ENCODE results near the gene PMPCA. TPM values are rescaled to one million over a fixed set of nuclear protein-coding genes. Genes with fewer than 3 reads are reported as not detected.
A peak's percentile ranks its signal among the peaks of the same experiment; 100 is the strongest.

PMPCA gene
- total and polyA plus RNA-seq, 11 donors: 61.5 to 81.8 (median 73.6) TPM

DNA sequence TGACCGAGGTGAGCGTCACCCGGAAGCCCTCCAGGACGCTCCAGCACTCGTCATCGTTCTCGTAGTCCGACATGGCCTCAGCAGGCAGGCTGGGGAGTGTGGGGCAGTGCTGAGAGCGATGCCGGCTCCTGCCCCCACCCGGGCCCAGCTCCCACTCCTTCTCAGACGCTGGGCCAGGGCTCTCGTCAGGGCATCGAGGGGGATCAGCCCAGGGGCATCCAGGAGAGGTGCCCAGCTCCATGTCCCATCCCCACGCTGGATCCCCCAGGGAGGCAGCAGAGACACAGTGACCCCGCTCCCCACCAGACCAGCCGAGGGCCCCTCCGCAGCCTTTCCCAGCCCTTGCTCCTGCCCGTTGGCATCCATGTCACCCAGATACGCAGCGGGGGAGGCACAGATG, 38.5 kb upstream of the PMPCA start:
- Histone ChIP-seq H3K27ac (peak overlapping the region in 1 of 12 donors; percentile 55), H3K4me1 (peaks cover 0 to 19% (median 4%) of the 10 kb centered on the region in 12 donors), H3K4me3 (peak overlapping the region in 1 of 12 donors; percentile 63), H3K36me3 (peaks cover 0 to 4% (median 0%) of the 10 kb centered on the region in 9 donors), H3K9me3 (no peaks in the 10 kb centered on the region), H3K27me3 (no peaks in the 10 kb centered on the region)
- DNase-seq (no peak), ATAC-seq (no peak)
- no peak for TF ChIP-seq POLR2A (IDR thresholded peaks at IDR 0.05)
- TF ChIP-seq, protein P1, sequence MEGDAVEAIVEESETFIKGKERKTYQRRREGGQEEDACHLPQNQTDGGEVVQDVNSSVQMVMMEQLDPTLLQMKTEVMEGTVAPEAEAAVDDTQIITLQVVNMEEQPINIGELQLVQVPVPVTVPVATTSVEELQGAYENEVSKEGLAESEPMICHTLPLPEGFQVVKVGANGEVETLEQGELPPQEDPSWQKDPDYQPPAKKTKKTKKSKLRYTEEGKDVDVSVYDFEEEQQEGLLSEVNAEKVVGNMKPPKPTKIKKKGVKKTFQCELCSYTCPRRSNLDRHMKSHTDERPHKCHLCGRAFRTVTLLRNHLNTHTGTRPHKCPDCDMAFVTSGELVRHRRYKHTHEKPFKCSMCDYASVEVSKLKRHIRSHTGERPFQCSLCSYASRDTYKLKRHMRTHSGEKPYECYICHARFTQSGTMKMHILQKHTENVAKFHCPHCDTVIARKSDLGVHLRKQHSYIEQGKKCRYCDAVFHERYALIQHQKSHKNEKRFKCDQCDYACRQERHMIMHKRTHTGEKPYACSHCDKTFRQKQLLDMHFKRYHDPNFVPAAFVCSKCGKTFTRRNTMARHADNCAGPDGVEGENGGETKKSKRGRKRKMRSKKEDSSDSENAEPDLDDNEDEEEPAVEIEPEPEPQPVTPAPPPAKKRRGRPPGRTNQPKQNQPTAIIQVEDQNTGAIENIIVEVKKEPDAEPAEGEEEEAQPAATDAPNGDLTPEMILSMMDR (IDR thresholded peaks at IDR 0.05): no peak
- WGBS, 4 donors: 89 to 90% (median 90%) methylated on average over 21 of the region's 21 CpGs
- intact Hi-C loops (cut with DNase I): no loop called here

GRCh38 chr9:136372561-136373299, 37.7 kb upstream of the PMPCA start:
- intact Hi-C loops (cut with DNase I): no loop called here
- peaks cover 0 to 25% (median 4%) of the 10 kb centered on the region in 12 donors for H3K4me1 ChIP-seq
- peaks cover 0 to 4% (median 0%) of the 10 kb centered on the region in 9 donors for H3K36me3 ChIP-seq
- H3K4me3 ChIP-seq: peak overlapping the region in 9 of 12 donors; percentile 12 to 63 (median 33)
- DNase-seq (peak; percentile 60 to 85 (median 72)), ATAC-seq (peak in 3 of 4 donors; percentile 54 to 72 (median 64))
- peak overlapping the region in 2 of 12 donors; percentile 46 to 77 for H3K27ac ChIP-seq
- WGBS, 4 donors: 34 to 40% (median 38%) methylated on average over 9 to 21 of the region's 21 CpGs
- TF ChIP-seq POLR2A (IDR thresholded peaks at IDR 0.05): no peak
- TF ChIP-seq, protein P1 (IDR thresholded peaks at IDR 0.05): peak in 2 of 12 donors; percentile 14 to 15
- no peaks in the 10 kb centered on the region for H3K27me3 ChIP-seq
- no peaks in the 10 kb centered on the region for H3K9me3 ChIP-seq

DNA sequence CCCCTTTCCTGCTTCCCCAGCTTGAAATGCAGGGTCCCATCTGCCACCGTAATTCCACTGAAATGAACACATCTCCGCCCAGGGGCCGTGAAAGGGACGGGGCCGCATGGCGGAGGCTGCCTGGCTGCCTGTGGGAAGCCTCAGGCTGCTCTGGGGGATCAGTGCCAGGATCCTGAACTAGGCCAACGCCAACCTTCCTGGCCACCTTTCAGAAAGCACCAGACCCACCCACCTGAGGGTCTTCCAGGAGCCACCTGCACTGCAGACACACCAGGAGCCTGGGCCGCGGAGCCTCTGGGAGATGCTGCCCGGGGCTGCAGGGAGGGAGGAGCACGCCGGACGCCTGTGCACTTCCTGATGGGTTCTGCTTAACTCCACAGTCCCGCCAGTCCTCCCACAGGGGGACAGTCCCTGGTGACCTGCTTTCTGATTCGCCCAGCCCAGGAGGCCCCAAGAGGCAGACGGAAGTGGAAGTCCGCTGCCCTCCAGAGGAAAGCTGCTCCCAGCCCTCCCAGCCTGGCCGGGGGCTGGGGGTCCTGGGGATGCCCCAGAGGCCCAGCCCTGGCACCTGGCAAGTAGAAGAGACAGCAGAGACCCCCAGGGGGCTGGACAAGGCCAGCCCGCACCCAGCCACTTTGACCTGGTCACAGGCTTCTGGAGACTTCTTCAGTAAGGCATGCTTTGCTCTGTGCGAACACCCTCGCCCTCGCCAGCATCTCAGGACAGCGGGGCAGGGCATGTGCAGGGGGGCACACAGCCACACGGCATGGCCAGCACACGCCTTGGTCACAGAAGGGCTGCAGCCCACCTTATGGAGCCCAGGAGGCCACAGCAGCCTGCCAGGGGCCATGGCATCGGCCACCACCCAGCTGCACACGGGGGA, 36.9 kb upstream of the PMPCA start, which contains the start of gene CARD9:
Gene CARD9, minus strand, starts transcription at position 370 of the 883 bp plus-strand sequence. CDS start 1,591 bp downstream, outside the sequence.
- peaks cover 0 to 25% (median 4%) of the 10 kb centered on the region in 12 donors for H3K4me1 ChIP-seq
- intact Hi-C loops (cut with DNase I): no loop called here
- peak within 1 kb of the TSS in 3 of 12 donors; percentile 29 to 77 (median 46) for H3K27ac ChIP-seq
- no peak for TF ChIP-seq POLR2A (IDR thresholded peaks at IDR 0.05)
- TF ChIP-seq, protein P1 (IDR thresholded peaks at IDR 0.05): no peak
- ATAC-seq: peak; percentile 26 to 63 (median 38)
- no peaks in the 10 kb centered on the region for H3K9me3 ChIP-seq
- no peaks in the 10 kb centered on the region for H3K27me3 ChIP-seq
- peaks cover 0 to 6% (median 0%) of the 10 kb centered on the region in 9 donors for H3K36me3 ChIP-seq
- H3K4me3 ChIP-seq: peak within 1 kb of the TSS in 9 of 12 donors; percentile 12 to 63 (median 33)
- peak in 1 of 5 donors; percentile 60 for DNase-seq
- 64 to 85% (median 74%) methylated on average over 9 to 27 of the region's 27 CpGs for WGBS, 4 donors
